ENCODE data around the gene SLC15A2. TPM values are rescaled to one million over a fixed set of nuclear protein-coding genes. Genes with fewer than 3 reads are reported as not detected.
A peak's percentile ranks its signal among the peaks of the same experiment; 100 is the strongest.
"Not testable (repeated sequence)": the region's sequence is repeated elsewhere in the genome, so short reads cannot be mapped to it uniquely, and the experiment has no call there.

SLC15A2 gene, protein sequence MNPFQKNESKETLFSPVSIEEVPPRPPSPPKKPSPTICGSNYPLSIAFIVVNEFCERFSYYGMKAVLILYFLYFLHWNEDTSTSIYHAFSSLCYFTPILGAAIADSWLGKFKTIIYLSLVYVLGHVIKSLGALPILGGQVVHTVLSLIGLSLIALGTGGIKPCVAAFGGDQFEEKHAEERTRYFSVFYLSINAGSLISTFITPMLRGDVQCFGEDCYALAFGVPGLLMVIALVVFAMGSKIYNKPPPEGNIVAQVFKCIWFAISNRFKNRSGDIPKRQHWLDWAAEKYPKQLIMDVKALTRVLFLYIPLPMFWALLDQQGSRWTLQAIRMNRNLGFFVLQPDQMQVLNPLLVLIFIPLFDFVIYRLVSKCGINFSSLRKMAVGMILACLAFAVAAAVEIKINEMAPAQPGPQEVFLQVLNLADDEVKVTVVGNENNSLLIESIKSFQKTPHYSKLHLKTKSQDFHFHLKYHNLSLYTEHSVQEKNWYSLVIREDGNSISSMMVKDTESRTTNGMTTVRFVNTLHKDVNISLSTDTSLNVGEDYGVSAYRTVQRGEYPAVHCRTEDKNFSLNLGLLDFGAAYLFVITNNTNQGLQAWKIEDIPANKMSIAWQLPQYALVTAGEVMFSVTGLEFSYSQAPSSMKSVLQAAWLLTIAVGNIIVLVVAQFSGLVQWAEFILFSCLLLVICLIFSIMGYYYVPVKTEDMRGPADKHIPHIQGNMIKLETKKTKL
- 7.7 TPM for total RNA-seq

DNA sequence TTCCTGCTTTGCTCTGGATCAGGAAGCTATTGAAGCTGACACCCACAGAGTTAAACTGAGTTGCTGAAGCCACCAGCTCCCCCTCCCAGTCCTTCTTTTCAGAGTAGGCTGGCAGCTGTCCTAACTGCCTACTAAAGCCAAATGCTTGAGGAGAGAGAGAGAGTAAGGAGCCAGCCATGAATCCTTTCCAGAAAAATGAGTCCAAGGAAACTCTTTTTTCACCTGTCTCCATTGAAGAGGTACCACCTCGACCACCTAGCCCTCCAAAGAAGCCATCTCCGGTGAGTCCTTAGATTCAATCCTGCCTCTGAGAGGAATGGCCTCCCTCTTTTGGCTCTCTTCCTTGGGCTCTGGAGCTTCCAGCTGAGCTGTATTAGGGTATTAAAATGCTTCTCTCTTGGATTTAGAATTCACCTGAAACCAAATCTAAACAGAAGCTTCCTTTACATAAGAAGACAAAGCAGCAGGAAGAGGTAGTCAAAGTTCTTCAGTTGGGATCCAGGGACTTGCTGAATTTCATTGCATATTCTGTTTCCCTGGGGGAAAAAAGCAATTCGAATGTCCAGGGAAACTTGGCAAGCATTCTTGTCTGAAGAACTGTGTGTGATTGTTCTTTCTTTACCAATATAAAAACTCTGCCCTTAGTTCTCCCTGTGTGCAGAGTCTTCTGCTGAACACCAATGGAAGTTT, at the start of gene SLC15A2:
SLC15A2 (plus strand) TSS at position 101 of the 690 bp plus-strand sequence; CDS start at position 177, 76 bp downstream.
- DNase-seq (ENCODE audit: low spot score in 2 of 2) = peak in 1 of 2 donors; percentile 14
- no peak for FAIRE-seq

DNA sequence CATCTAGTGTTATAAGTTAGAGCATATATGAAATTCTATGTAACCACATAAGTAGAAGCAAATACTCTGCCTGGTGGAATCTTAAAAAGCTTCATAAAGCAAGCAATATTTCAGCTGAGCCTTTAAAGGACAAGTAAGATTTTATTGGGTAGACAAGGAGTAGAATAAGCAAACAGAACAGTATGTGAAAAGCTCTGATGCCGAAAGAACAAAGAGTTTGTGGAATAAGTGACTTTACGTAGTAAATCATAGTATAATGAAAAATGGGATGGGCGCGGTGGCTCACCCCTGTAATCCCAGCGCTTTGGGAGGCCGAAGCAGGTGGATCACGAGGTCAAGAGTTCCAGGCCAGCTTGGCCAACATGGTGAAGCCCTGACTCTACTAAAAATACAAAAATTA, 49.3 kb upstream of the SLC15A2 start:
- no peak for FAIRE-seq
- no peak for DNase-seq (ENCODE audit: low spot score in 2 of 2)

DNA sequence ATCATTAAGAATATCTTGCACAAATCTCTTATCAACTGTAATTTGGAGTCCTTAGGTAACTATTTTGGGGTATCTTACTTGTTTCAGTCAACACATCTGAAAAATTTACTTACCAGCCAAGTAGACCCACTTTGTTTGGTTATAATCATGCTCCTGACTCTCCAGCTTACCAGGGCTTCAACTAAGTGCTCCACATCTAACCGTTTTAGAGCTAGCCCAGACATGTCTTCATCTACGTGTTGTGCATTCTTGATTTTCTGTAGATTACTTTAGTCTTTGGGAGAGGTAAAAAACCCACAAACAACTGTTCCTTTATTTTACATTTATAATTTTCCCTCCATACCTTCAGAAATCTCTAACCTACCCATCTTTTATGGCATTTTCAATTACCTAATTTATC, 41.9 kb upstream of the SLC15A2 start:
- FAIRE-seq = no peak
- DNase-seq (ENCODE audit: low spot score in 2 of 2) = no peak

DNA sequence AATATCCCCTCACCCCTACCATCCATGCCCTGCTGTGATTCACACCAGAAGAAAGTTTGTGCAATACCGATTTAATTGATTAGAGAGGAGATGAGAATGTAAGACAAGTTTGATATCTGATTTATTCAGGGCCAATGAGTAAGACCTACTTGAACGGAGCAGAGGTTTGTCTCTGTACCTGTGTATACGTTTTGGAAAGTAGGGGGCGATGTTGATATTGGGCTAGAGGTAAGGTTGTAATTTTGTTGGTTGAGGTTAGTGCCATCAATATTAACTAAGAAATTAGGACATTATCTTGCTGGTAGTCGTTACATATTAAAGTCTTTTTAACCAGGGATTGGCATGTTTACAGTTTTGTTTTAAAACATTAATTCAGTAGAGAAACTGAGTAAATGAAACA, 38.6 kb upstream of the SLC15A2 start:
- no peak for FAIRE-seq
- no peak for DNase-seq (ENCODE audit: low spot score in 2 of 2)

DNA sequence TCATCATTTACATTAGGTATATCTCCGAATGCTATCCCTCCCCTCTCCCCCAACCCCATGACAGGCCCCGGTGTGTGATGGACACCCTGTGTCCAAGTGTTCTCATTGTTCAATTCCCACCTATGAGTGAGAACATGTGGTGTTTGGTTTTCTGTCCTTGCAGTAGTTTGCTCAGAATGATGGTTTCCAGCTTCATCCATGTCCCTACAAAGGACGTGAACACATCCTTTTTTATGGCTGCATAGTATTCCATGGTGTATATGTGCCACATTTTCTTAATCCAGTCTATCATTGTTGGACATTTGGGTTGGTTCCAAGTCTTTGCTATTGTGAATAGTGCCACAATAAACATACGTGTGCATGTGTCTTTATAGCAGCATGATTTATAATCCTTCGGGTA, 36.4 kb upstream of the SLC15A2 start:
- not testable (repeated sequence) for DNase-seq (ENCODE audit: low spot score in 2 of 2); FAIRE-seq

DNA sequence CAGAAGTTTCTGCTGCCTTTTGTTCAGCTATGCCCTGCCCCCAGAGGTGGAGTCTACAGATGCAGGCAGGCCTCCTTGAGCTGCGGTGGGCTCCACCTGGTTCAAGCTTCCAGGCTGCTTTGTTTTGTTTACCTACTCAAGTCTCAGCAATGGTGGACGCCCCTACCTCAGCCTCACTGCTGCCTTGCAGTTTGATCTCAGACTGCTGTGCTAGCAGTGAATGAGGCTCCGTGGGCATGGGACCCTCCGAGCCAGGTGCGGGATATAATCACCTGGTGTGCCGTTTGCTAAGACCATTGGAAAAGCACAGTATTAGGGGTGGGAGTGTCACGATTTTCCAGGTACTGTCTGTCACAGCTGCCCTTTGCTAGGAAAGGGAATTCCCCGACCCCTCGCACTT, 31.0 kb upstream of the SLC15A2 start:
- FAIRE-seq; DNase-seq (ENCODE audit: low spot score in 2 of 2): not testable (repeated sequence)

DNA sequence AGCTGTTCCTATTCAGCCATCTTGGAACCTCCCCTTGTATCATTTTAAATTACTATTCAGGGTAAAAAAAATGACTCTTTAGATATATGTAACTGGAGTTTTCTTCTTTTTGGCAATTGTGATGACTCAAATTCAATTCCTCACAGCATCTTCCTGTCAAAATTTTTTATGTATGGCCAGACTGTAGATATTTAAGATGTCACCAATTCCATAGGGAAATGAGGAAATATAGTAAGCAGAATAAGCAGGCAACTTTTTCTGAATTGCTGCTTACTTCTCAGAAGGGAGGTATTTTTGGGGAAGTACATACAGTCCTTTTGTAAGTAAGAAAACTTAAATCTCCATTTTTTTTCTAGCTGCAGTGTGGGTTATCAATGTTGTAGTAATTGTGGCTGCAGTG, 30.4 kb upstream of the SLC15A2 start:
- DNase-seq (ENCODE audit: low spot score in 2 of 2) (no peak), FAIRE-seq (no peak)

DNA sequence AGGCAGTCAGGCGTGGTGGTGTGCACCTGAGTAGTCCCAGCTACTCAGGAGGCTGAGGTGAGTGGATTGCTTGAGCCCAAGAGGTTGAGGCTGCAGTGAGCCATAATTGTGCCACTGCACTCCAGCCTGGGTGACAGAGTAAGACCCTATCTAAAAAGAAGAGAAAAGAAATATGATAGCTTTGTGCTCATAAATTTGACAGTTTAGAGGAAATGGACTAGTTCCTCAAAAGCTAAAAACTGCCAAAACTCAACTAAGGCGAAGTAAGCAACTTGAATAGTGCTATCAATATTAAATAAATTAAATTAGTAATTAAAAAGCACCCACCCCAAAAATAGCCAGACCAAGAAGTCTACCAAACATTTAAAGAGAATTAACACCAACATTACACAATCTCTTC, 24.5 kb upstream of the SLC15A2 start:
- DNase-seq (ENCODE audit: low spot score in 2 of 2) (no peak), FAIRE-seq (no peak)

DNA sequence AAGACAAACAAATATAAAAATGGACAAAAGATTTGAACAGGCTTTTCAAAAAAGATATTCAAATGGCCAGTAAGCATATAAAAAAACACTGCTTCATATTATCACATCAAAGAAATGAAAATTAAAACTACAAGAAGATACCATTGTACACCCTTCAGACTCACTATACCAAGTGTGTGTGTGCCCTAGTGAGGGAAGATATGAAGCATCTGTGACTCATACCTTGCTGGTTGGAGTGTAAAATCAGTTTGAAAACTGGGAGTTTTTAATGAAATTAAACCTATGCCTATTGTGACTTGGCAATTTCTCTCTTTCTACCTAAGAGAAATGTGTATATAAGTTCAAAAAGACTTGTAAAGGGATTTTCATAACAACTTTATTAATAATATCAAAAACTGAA, 23.5 kb upstream of the SLC15A2 start:
- no peak for DNase-seq (ENCODE audit: low spot score in 2 of 2)
- no peak for FAIRE-seq

DNA sequence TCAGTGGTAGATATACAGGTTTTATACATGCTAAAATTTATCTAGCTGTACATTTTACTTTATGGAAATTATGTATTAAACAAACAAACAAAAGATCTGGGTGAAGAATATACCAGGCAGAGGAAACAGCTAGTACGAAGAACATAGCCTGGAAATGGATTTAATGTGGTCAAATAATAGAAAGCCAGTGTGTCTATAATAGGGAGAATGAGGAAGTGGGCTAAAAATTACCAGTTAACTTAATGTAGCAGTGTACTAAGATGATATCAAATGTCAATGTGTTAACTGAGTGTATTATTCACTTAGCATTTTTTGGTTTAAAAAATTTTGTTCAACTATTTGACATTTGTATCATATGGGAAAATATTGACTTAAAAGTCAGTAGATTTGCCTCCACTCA, 22.8 kb upstream of the SLC15A2 start:
- FAIRE-seq (peak; percentile 3), DNase-seq (ENCODE audit: low spot score in 2 of 2) (no peak)

DNA sequence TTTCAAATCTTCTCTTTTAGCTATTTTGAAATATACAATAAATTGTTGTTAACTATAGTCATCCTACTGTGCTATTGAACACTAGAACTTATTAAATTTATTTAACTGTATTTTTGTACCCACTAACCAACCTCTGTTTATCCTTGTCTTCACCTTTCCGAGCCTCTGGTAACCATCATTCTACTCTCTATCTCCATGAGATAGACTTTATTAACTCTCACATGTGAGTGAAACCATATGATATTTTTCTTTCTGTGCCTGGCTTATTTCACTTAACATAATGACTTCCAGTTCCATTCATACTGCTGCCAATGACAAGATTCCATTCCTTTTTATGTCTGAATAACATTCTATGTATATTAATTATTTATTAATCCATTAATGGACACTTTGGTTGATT, 15.8 kb upstream of the SLC15A2 start:
- FAIRE-seq = no peak
- no peak for DNase-seq (ENCODE audit: low spot score in 2 of 2)

DNA sequence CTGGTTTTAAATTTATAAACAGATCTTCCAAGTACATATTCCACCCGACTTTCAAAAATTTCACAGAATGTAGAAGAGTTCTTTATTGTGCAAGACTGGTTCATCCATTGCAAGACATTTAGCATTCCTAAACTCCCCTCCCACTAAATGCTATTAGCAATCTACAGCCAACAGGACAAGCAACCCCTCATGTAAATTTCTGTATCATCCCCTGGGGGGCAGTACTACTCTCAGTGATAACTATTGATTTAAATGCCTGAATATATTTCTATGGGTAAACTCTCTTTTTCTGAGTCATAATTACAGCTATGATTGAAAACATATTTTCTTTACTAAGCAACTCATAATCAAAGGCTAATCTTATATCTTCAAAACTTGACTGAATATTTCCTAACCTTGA, 10.7 kb upstream of the SLC15A2 start:
- DNase-seq (ENCODE audit: low spot score in 2 of 2) = no peak
- no peak for FAIRE-seq

DNA sequence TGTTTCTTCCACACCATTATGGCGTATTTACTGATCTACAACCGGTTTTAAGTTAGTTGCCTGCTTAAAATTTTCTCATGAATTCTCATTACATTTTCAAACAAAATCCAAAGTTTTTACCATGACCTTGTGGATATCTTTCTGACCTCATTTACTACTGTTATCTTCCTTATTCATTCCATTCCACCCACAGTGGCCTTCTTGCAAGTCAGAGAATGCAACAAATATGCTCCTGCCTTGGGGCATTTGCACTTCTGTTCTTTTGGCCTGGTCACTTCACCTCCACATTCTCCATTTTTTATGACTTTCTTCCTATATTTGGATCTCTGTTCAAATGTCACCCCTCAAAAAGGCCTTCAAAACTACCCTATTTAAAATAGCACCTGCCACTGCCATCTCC, 8.8 kb upstream of the SLC15A2 start:
- DNase-seq (ENCODE audit: low spot score in 2 of 2) (no peak), FAIRE-seq (no peak)

DNA sequence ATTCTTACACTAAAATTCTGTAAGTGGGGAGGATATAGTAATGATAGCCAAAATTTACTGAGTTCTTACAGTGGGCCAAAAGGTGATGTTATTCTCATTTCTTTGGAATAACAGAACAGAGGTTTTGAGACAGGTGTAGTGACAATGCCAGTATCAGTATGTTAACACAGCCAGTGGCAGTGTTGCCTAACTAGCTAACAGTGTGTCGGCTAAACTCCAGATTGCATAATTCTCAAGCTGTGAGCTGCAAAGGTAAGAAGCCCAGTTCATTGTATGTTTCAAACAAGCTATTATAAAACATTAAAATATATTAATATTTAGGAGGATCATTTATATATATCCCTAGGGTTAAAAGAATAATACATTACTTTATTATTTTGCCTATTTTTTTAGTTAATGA, 920 bp downstream of the SLC15A2 start:
- FAIRE-seq (no peak), DNase-seq (ENCODE audit: low spot score in 2 of 2) (no peak)

DNA sequence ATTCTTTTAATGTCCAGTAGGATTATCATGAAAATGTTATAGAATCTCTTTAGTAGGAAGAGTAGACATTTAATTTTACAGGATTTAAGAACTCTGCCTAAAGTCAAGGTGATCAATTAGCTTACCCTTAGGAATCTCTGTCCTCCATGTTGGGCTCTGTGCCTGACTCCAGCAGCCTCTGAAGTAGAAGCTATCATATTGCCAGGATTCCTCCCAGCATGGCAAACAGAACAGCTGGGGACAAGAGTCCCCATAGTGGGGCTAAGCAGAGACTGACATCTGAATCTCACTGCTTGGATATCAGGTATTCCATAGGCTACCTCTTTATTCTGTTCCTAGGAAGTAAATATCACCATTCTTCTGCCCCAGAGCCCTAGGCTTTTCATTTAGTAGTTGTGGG, 1.5 kb downstream of the SLC15A2 start:
- no peak for DNase-seq (ENCODE audit: low spot score in 2 of 2)
- FAIRE-seq = no peak

DNA sequence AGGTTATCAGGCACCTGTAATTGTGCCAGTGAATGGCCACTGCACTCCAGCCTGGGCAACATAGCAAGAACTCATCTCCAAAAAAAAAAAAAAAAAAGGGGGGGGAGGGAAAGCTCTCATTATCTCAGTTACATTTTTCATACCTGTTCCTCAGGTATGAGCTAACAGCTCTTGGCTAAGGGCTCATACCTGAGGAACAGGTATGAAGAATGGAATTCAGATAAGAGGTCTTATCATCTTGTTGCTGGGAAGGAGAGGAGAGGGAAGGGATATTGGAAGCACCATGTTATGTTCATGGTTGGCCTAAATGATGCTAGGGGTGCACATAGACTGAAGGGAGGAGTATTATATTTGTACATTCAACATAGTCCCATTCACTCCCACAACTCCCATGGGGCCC, 2.6 kb downstream of the SLC15A2 start:
- DNase-seq (ENCODE audit: low spot score in 2 of 2) (no peak), FAIRE-seq (no peak)

DNA sequence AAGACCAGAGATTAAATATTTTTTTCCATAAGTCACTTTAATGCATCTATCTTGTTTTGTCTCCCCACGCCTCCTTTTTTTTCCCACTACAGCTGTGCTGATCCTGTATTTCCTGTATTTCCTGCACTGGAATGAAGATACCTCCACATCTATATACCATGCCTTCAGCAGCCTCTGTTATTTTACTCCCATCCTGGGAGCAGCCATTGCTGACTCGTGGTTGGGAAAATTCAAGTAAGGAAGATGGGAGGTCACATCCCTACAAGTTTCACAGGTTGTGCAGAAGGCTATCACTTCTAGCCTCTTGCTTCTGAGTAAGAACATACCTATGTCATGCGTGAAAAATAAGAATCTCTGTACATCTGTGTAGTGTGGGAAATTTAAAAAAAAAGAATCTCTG, 3.1 kb downstream of the SLC15A2 start:
- no peak for DNase-seq (ENCODE audit: low spot score in 2 of 2)
- no peak for FAIRE-seq

DNA sequence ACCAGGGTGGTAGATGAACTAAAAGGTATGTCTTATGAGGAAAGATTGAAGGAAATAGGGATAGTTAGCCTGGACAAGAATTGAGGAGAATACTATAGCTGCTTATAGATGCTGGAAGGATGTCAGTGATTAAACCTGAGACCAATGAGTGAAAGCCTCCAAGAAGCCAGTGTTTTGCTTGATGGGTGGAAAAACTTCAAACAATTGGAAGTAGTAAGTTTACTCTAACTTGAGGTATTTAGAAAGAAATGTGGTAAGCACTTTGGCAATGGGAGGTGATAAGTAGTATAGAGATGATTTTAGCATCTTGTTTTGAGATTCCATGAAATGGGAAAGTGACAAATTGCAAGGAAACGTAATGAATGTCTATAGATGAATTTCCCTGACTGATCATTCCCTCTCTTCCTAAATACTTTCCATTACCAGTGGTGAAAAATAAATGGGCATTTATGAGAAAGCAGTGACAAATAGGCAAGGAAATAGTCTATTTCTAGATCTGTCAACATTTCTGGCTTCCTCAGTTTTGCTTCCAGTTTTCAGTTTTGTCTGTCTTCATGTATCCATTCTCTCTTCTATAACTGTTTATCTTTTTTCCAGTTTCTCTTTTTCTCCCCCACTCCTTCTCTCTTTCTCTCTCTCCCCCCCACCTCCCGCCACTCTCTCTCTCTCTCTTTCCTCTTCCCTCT, 19.2 kb downstream of the SLC15A2 start:
- DNase-seq (ENCODE audit: low spot score in 2 of 2) (no peak), FAIRE-seq (no peak)

DNA sequence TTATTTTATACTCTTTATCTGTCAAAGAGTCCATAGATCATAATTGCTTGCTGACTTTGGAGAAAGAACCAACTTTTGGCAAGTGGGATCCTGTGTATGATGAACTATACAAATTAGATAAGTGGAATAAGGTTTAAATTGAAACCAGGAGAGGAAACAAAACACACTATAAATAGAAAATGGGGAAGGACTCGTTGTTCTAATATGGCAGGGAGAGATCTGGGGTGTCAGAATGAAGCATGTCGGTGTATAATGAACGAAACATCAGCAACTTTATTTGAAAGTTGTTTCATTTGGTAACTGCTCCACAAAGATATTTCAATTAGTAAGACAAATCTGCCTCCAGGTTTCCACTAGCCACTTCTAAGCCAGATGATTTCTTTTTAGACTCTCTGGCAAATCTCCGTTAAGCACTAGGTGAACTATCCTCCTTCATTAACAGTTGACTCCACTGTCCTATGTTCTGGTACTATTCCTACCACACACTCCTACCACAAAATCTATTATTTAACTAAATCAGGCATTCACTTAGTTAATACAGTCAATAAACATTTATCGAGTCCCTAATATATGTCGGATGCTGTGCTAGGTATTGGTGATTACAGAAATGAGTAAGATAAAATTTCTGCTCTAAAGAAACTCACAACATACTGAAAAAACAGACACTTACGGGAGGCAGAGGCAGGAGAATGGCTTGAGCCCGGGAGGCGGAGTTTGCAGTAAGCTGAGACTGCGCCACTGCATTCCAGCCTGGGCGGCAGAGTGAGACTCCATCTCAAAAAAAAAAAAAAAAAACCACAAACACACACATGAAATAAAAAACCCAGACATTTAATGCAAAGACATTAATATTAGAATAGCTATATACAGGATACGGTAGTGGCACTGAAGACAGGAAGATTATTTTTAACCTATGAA, 20.1 kb downstream of the SLC15A2 start:
- no peak for FAIRE-seq
- DNase-seq (ENCODE audit: low spot score in 2 of 2) = no peak

DNA sequence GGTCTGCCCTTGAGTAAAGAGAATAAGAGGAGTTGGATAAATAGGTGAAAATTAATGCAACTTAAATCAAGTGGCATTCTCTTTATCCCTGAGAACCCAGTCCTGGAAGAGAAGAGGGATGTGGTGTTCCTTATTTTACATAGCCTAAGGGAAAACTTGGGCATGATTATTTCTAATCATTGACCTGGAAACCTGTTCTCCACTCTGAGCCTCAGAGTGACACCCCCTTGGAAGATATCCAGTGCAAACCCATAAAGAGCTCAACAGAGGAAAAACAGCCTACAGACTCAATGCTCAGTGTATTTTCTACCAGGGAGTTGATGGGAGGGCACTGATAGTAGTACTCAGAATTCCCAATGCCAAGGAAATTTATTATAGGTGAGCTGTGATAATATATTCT, 22.0 kb downstream of the SLC15A2 start:
- DNase-seq (ENCODE audit: low spot score in 2 of 2) = no peak

More for the DNA sequence above, 22.0 kb downstream of the SLC15A2 start:
- no peak for FAIRE-seq

All from frontal cortex (tissue), 4 donors.